Uterus (tissue), 2 donors: ENCODE measurements around the gene PAX2.

Source experiments
- CTCF ChIP-seq, 4 experiments: fragments of 200-600 bp in 2 of 4; fragments of 450-650 bp in 2 of 4; sonication (generic) in 2 of 4; IDR thresholded peaks; one replicate each; pipeline ENCODE4 v1.5.1; 2016 to 2019; ENCODE audit warnings: antibody characterized with exemption in 4 of 4, mild to moderate bottlenecking in 2 of 4, moderate library complexity in 1 of 4
- POLR2A ChIP-seq, 2 donors: fragments of 450-650 bp; IDR thresholded peaks; one replicate each; pipeline ENCODE4 v1.6.1; 2016; ENCODE audit warnings: antibody characterized with exemption in 2 of 2, mild to moderate bottlenecking in 1 of 2, moderate library complexity in 1 of 2

- TF ChIP-seq POLR2A (IDR thresholded peaks at IDR 0.05) (no peak), CTCF (IDR thresholded peaks at IDR 0.05) (no peak)
These were observed 90.4 kb downstream of the PAX2 start for GRCh38 chr10:100835810-100836209.
